RPMI8226 (cell line): Measurements from ENCODE around the gene SALL3.

Experiments used
- DNase-seq: peaks from one replicate; pipeline ENCODE4 v3.0.0-alpha.2; 2015

The SALL3 gene

DNA sequence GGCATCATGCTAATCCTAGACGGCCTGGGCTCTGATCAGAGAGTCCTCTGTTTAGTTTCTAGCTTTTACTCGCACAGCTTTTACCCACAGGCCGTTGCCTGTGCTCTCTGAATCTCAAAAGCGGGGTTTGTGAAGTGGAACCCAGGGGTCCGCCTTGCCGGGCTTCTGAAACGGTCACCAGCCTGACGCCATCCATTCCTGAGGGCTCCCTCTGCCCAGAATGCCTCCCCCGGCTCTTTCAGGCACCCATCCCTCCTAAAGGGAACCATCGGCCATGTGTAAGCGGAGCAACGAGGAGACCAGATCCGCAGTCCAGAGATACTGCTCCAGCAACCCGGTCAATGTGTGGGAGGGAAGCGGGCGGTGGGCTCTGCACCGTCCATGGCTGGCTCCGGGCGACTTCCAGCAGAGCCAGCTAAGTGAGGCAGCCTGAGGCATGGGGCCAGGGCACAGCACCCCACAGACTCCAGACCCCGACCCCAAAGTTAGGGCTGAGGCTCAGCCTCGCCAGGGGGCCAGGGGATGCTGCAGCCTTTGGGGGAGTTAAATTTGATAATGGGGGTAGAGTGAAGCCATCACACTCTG lies 28.8 kb downstream of the SALL3 start:
- DNase-seq: no peak

DNA sequence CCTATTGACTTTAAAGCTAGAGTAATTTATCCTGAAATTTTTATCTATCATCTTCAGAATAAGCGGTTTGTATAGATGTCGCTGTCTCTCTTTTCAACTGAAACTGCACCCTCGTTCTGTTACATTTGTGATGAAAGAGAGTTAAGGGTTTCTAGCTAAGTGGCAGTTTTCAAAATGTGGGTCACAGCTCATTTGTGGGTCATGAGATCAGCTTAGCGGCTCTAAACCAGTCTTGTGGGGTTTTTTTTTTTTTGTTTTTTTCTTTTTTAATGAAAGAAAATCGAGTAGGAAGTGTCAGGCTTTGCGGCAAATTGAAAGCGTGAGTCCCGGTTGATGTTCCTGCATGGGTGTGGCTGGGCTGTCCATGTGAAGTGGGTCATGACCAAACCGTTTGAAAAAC lies 31.2 kb downstream of the SALL3 start:
- DNase-seq: no peak

DNA sequence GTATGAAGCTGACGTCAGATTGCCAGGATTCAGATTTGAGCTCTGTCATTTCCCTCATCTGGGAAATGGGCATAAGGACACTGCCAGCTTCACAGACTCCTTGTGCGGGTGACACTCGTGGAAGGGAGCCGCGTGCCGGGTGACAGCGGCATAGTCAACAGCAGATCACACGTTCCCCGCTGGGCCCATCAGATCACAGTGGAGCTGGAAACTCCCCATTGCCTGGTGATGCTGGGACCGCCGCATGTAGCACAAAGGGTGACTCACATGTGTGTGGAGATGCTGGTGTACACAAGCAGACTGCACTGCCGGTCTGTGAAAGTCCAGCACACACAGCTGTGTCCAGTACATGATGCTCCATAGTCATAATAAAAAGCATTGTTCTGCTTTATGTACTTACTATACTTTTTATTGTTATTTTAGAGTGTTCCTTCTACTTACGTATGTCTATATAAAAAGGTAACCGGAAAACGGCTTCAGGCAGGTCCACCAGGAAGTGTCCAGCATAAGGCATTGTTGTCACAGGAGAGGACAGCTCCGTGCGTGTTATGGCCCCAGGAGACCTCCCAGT lies 31.8 kb downstream of the SALL3 start:
- no peak for DNase-seq

DNA sequence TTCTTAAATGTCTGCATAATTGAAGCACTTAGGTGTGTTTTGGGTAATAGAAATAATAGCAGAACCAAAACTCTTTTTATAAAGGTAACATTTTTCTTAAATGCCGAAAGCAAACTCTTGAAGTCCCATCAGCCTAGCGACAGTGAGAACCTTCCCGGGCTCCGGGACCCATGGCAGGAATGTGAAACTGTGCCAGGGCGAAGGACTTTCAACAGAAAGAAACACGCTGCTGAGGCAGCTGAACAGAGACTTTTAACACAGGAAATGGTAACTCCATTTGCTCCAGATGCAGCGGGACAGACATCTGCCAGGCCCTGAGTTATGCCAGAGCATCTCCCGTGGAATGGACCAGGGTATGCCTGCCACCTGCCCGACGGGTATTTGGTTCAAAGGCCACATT lies 34.3 kb downstream of the SALL3 start:
- DNase-seq: no peak

DNA sequence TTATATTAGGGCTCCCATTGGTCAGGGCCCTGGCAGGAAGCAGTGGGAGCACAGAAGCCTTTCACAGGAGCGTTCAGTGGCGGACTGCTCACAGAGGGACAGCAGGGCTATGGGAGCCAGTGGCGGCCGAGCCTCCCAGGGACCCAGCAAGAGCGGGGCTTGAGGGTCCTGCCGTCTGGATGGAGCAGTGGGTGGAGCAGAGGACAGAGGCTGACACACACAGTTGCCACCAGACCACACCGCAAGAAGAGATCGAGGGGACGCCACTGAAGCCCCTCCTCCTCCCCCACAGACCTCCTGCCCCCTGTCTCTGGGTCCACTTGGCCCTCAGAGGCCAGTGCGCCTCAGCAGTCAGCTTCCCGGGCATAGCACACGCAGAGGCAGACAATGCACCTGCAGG lies 39.3 kb downstream of the SALL3 start:
- no peak for DNase-seq

DNA sequence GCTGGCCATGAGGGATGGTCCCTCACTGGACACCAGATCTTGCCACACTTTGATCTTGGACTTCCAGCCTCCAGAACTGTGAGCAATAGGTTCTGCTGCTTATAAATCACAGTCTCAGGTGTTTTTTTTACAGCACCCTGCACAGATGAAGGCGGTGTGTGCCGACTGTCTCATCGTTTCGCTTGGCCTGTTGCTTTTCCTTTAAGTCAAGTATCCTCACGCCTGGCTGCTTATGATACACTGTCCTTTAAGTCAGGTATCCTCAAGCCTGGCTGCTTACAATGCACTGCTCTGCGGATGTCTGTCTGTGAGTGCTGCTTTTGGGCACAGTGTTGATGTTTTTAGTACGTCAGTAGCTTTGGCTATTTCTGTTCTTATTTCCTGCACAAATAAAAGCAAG lies 40.3 kb downstream of the SALL3 start:
- DNase-seq: no peak

DNA sequence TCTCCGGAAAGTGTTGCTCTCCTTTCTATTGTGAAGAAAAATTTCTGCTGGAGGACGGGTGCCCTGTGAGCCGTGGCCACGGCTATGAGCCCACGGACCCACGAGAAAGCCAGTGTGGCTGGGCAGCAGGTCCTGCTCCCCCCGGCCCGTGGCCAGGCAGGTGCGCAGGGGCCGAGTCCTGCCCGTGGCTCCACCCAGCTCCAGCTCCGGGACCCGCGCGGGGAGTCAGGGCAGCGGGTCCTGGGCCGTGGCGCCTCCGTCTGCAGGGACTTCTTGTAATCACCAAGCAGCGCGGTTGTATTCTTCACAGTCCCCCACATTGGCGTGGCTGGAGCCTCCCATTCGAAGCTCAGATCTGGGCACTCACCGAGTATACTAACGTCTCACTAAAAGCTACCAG lies 43.0 kb downstream of the SALL3 start:
- no peak for DNase-seq

DNA sequence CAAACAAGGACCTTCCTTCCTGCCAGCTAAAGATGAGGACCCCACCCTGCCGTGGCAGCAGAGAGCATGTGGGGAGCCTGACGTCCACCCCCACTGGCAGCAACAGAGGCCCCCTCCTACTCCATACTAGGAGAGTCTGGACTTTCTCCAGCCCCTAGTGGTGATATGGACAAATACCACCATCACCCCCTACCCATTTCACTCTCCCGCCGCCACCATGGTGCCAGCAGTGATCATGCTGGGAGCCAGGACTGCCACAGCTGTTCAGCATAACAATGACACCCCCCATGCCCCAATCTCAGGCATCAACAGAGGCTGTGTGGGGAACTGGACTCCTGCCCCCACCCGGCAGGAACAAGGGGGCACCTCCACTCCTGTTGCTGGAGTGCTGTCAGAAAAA lies 46.9 kb downstream of the SALL3 start:
- DNase-seq: no peak

DNA sequence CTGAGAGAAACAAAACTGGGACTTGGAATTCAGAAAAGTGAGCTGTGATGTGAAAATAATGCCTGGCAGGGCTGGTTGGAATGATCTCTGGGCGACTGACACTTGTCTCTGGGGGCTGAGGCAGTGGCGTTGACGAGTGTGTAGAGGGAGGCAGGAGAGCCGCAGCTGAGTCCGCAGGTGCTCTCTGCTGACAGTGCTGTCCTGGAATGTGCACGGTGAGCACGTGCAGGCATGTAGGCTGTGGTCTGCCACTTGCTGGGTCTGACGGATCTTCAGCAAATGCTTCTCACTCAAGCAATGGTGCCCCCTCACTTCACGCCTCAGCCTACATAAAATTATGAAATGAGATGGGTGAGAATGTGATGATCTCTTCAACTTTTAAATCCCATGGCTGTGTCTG lies 51.1 kb downstream of the SALL3 start:
- DNase-seq: peak; percentile 35

DNA sequence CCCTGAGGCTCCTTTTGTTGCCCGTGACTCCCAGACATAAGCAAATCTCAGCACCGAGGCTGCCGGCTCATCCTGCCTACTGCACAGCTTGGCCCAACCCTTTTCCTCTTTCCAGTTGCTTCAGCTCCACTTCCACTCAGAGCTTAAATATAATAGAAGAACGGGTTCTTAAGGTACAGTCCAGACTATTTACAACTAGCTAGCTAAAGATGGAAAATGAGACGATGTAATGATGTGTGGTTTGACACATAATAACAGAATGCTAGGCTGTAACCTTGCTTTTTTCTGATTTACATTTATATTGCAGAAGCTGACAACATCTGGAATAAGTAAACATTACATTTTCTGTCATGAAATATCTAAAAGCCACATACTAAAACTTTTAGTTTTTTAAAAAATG lies 62.7 kb downstream of the SALL3 start:
- no peak for DNase-seq

DNA sequence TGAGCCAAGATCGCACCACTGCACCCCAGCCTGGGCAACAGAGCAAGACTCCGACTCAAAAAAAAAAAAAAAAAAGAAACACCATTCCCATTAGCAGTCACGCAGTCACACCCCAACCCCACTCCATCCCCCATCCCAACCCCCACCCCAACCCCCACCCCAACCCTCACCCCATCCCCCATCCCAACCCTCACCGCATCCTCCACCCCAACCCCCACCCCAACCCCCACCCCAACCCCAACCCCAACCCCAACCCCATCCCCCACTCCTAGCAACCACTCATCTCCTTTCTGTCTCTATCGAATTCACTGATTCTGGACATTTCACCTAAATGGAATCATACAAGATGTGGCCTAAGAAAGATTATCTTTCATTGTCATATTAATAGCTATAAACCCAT lies 63.7 kb downstream of the SALL3 start:
- no peak for DNase-seq

DNA sequence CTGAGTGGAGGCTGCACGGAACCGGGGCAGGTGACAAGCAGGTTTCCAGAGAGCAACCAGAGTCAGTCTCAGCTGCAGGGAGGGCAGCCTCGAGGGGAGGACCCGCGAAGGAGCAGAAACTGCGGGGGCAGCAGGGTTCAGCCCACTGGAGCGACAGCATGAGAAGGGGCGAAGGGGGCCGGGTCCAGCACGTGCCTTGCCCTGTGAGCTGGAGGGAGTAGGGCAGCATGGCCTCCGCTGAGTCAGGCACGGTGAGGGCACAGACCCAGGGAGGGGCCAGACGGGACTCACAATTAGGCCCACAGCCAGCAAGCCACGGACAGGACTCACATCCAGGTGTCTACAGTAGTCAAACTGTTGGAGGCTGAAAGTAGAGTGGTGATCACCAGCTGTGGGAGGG lies 66.9 kb downstream of the SALL3 start:
- DNase-seq: peak; percentile 60

DNA sequence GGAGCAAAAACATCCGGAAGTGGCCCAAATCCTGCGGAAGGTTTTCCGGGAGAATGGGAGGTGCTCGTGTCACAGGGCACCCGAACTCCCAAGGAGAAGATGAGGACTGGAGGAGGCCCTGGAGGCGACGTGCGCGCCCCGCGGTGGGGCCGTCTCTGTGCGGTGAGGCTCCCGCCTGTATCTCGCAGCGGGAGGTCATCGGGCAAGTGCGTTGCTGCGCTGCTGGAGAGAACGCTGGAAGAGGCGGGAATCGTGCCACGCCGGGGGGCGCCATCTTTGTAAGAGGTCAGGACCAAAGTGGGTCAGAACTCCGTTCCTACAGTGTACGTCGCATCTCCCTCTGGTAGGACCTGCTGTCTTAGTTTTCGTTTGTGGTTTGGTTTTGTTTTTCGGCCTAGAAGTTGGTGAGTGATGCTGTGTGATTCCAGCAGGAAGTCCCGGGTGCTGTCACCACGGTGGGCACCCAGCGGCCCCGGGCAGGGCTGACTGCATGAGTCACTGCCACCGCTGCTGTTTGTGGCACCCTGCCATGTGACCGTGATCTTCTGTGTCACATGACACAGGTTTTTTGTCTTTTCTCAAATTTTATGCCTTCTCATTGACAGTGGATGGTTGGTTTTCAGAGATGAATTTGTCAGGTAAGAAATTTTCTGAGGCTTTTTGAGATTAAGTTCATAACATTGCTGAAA lies 68.1 kb downstream of the SALL3 start:
- no peak for DNase-seq

DNA sequence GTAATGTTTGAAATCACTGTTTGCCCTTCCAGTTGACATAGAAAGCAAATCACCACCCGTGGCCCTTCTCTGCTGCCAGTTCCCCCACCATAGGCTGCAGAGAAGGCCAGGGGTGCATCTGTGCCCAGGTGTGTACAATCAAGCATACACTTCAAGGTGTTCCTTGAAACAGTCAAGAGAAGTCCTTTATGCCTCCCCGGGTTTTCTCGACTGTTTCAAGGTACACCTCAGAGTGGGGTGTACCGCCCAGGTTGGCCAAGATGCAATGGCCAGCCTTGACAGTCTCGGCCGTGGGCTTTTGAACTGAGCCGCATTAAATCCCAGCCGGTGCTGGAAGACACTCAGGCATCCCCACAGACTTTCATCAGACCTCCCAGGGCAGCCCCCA lies 68.6 kb downstream of the SALL3 start:
- no peak for DNase-seq

DNA sequence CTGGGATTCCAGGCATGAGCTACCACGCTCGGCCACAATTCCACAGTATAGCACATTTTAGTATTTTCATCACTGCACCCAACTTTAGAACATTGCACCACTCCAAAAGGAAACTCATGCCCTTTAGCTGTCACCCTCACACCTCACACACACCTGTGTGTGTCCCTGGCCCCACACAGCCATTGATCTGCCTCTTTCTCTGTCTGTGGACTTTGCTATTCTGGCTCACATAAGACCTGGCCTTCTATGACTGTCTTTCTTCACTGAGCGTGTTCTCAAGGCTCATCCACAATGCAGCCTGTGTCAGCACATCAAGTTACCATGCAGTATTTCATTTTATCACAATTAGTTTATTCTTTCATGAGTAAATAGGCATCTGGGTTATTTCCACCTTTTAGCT lies 69.9 kb downstream of the SALL3 start:
- DNase-seq: no peak
